ENCODE data around the gene FBXO24.

Gene FBXO24

GRCh38 chr7:100568176-100568895, 17.8 kb upstream of the FBXO24 start:
- peaks cover 4% of the 10 kb centered on the region for H3K27me3 ChIP-seq (ENCODE audit: insufficient read depth, poor library complexity, severe bottlenecking)
- TF ChIP-seq CTCF (IDR thresholded peaks at IDR 0.05; ENCODE audit: poor library complexity, severe bottlenecking) = no peak
- H3K36me3 ChIP-seq (ENCODE audit: low read depth) = no peaks in the 10 kb centered on the region
- no peak overlapping the region for H3K4me3 ChIP-seq (ENCODE audit: severe bottlenecking)
- no peak for ATAC-seq (ENCODE audit: low read depth)
- no peaks in the 10 kb centered on the region for H3K9me3 ChIP-seq (ENCODE audit: severe bottlenecking)
- no peak overlapping the region for H3K27ac ChIP-seq (ENCODE audit: poor library complexity, severe bottlenecking)
- DNase-seq (ENCODE audit: low spot score) = no peak
- H3K4me1 ChIP-seq (ENCODE audit: insufficient read depth, poor library complexity, severe bottlenecking) = peaks cover 4% of the 10 kb centered on the region

- Histone ChIP-seq H3K9me3 (ENCODE audit: severe bottlenecking) (no peaks in the 10 kb centered on the region), H3K27me3 (ENCODE audit: insufficient read depth, poor library complexity, severe bottlenecking) (peaks cover 4% of the 10 kb centered on the region), H3K27ac (ENCODE audit: poor library complexity, severe bottlenecking) (no peak overlapping the region), H3K4me1 (ENCODE audit: insufficient read depth, poor library complexity, severe bottlenecking) (peaks cover 4% of the 10 kb centered on the region), H3K36me3 (ENCODE audit: low read depth) (peaks cover 3% of the 10 kb centered on the region; the same call in 1 of the 2 replicates), H3K4me3 (ENCODE audit: severe bottlenecking) (no peak overlapping the region)
- peak; percentile 12 for TF ChIP-seq CTCF (IDR thresholded peaks at IDR 0.05; ENCODE audit: poor library complexity, severe bottlenecking)
- no peak for DNase-seq (ENCODE audit: low spot score)
- ATAC-seq (ENCODE audit: low read depth) = peak; percentile 24; the same call in 2 of the 3 replicates
Measured at GRCh38 chr7:100568896-100569844, 17.0 kb upstream of the FBXO24 start.

GRCh38 chr7:100570954-100571828, 14.9 kb upstream of the FBXO24 start:
- DNase-seq (ENCODE audit: low spot score) (no peak), ATAC-seq (ENCODE audit: low read depth) (no peak)
- Histone ChIP-seq H3K27ac (ENCODE audit: poor library complexity, severe bottlenecking) (no peak overlapping the region), H3K36me3 (ENCODE audit: low read depth) (peaks cover 23% of the 10 kb centered on the region), H3K27me3 (ENCODE audit: insufficient read depth, poor library complexity, severe bottlenecking) (peaks cover 4% of the 10 kb centered on the region), H3K9me3 (ENCODE audit: severe bottlenecking) (no peaks in the 10 kb centered on the region), H3K4me1 (ENCODE audit: insufficient read depth, poor library complexity, severe bottlenecking) (peaks cover 4% of the 10 kb centered on the region), H3K4me3 (ENCODE audit: severe bottlenecking) (no peak overlapping the region)
- TF ChIP-seq CTCF (IDR thresholded peaks at IDR 0.05; ENCODE audit: poor library complexity, severe bottlenecking) = no peak

GRCh38 chr7:100571829-100572116, 14.4 kb upstream of the FBXO24 start:
- H3K27me3 ChIP-seq (ENCODE audit: insufficient read depth, poor library complexity, severe bottlenecking) = peaks cover 4% of the 10 kb centered on the region
- no peak for ATAC-seq (ENCODE audit: low read depth)
- no peak overlapping the region for H3K4me3 ChIP-seq (ENCODE audit: severe bottlenecking)
- no peak overlapping the region for H3K27ac ChIP-seq (ENCODE audit: poor library complexity, severe bottlenecking)
- peaks cover 4% of the 10 kb centered on the region for H3K4me1 ChIP-seq (ENCODE audit: insufficient read depth, poor library complexity, severe bottlenecking)
- DNase-seq (ENCODE audit: low spot score) = no peak
- H3K36me3 ChIP-seq (ENCODE audit: low read depth) = peaks cover 29% of the 10 kb centered on the region
- no peak for TF ChIP-seq CTCF (IDR thresholded peaks at IDR 0.05; ENCODE audit: poor library complexity, severe bottlenecking)
- H3K9me3 ChIP-seq (ENCODE audit: severe bottlenecking) = no peaks in the 10 kb centered on the region
